ENCODE measurements around the gene SENP3.

DNA sequence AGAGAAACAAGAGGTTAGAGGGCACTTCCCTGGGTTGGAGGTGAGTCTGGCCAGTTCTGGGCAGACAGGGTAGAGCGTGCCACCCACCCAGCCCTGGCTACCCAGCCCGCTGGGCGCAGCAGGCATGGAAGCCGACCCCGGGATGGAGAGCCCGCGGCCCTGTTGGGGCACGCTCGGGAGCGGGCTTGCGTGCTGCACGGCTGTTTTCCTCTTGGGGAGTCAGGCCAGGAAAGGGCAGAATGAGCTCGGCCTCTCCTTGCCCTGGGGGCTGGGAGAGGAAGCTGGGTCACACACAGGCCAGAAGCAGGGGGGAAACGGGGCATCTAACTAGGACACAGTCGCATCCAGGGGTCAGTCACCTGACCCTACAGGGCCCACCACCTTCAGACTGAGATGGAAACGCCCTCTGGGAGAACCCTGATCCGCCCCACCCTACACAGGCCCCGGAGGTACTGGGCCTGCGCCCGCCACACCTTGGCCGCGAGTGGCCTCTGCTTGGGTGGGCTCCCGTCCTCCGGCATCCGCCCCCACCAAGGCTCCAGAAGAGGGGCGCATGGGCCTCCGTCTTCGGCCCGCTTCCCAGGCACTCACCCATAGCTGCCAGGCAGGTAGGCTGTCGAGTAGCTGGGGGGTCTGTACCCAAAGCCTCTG, 27.0 kb downstream of the SENP3 start:
- no peak for TF ChIP-seq CTCF (conservative IDR thresholded peaks at IDR 0.05; ENCODE audit: low read depth, low read length)
- TF ChIP-seq, protein P1, sequence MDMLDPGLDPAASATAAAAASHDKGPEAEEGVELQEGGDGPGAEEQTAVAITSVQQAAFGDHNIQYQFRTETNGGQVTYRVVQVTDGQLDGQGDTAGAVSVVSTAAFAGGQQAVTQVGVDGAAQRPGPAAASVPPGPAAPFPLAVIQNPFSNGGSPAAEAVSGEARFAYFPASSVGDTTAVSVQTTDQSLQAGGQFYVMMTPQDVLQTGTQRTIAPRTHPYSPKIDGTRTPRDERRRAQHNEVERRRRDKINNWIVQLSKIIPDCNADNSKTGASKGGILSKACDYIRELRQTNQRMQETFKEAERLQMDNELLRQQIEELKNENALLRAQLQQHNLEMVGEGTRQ (IDR thresholded peaks at IDR 0.05; ENCODE audit: low read depth, low read length), result no peak
- TF ChIP-seq BHLHE40 (IDR thresholded peaks at IDR 0.05; ENCODE audit: low read depth, low read length), result no peak

Data from IMR-90 (cell line).